HG02973 (cell line): ENCODE data around the gene SYNE1.
A peak's percentile ranks its signal among the peaks of the same experiment; 100 is the strongest.
"Not testable (repeated sequence)": the region's sequence is repeated elsewhere in the genome, so short reads cannot be mapped to it uniquely, and the experiment has no call there.

ENCODE experiments used
- ATAC-seq: cut with Tn5 transposase; IDR thresholded peaks from one replicate; pipeline ENCODE4 v1.9.1; 2021; ENCODE audit warnings: moderate library complexity; ENCODE audit not compliant: unreplicated experiment

Gene SYNE1, protein sequence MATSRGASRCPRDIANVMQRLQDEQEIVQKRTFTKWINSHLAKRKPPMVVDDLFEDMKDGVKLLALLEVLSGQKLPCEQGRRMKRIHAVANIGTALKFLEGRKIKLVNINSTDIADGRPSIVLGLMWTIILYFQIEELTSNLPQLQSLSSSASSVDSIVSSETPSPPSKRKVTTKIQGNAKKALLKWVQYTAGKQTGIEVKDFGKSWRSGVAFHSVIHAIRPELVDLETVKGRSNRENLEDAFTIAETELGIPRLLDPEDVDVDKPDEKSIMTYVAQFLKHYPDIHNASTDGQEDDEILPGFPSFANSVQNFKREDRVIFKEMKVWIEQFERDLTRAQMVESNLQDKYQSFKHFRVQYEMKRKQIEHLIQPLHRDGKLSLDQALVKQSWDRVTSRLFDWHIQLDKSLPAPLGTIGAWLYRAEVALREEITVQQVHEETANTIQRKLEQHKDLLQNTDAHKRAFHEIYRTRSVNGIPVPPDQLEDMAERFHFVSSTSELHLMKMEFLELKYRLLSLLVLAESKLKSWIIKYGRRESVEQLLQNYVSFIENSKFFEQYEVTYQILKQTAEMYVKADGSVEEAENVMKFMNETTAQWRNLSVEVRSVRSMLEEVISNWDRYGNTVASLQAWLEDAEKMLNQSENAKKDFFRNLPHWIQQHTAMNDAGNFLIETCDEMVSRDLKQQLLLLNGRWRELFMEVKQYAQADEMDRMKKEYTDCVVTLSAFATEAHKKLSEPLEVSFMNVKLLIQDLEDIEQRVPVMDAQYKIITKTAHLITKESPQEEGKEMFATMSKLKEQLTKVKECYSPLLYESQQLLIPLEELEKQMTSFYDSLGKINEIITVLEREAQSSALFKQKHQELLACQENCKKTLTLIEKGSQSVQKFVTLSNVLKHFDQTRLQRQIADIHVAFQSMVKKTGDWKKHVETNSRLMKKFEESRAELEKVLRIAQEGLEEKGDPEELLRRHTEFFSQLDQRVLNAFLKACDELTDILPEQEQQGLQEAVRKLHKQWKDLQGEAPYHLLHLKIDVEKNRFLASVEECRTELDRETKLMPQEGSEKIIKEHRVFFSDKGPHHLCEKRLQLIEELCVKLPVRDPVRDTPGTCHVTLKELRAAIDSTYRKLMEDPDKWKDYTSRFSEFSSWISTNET (N-terminal part only)

DNA sequence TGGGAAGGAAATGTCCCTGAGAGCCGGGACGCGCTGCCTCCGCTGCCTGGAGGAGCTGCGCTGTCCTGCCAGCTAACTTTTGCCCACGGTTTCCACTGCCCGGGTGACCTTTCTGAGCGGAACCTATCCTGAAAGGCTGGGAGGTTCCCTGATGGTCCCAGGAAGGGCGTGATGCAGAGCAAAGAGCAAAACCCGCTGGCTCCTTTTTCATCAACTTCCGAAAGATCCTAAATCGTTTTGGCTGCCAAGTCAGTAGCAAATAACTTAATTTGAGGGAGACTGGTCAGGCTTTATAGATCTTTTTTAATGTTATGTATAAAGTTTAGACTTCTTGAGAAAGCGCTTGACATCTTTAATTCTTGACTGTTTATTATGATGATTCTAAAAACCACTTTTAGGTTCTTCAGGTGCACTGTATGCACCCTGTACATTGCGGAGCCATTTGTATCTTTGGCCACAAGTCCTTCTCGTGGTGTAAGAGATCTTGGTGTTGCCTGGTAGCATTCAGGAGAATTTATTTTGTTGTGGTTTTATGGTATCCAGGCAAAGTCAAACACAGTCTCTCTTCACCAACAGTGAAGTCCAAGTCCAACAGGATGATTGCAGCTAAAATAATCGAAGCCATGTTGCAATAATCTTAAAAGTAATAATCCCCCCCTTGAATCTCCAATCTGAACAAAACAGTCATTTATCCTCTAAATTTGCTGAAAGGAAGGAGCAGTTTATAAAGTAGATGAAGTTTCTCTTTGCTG lies at the start of gene SYNE1:
Gene SYNE1, minus strand, starts transcription at position 67 of the 752 bp plus-strand sequence. CDS start 9,031 bp downstream, outside the sequence.
- ATAC-seq = no peak

DNA sequence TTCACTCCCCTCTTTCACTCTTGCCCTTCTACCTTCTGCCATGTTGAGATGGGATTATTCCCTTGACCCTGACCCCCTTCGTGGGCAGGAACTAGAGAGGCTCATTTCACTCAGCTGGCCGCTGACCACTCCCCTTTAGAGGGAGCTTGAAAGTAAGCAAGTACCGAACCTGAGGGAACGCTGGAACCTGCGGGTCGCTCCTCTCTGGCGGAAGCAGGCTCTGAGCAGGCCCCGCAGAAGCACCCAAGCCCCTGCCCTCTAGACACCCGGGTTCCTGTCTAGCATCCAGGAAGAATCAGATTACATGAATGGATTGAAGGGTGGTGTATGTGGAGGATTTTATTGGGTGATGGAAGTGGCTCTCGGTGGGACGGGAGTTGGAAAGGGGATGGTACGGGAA lies 48.7 kb upstream of the SYNE1 start:
- no peak for ATAC-seq

DNA sequence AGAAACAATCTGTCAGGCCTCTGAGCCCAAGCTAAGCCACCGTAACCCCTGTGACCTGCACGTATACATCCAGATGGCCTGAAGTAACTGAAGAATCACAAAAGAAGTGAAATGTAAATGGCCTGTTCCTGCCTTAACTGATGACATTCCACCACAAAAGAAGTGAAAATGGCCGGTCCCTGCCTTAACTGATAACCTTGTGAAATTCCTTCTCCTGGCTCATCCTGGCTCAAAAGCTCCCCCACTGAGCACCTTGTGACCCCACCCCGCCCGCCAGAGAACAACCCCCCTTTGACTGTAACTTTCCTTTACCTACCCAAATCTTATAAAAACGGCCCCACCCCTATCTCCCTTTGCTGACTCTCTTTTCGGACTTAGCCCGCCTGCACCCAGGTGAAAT lies 45.8 kb upstream of the SYNE1 start:
- ATAC-seq = not testable (repeated sequence)

DNA sequence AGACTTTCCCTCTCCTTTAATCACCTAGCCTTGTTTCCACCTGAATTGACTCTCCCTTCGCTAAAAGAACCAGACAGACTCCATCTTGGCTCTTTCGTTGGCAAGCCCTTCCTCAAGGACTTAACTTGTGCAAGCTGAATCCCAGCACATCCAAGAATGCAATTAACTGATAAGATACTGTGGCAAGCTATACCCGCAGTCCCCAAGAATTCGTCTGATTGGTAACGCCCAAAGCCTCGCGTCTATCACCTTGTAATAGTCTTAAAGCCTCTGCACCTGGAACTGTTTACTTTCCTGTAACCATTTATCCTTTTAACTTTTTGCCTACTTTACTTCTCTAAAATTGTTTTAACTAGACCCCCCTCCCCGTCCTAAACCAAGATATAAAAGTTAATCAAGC lies 45.0 kb upstream of the SYNE1 start:
- ATAC-seq = no peak

DNA sequence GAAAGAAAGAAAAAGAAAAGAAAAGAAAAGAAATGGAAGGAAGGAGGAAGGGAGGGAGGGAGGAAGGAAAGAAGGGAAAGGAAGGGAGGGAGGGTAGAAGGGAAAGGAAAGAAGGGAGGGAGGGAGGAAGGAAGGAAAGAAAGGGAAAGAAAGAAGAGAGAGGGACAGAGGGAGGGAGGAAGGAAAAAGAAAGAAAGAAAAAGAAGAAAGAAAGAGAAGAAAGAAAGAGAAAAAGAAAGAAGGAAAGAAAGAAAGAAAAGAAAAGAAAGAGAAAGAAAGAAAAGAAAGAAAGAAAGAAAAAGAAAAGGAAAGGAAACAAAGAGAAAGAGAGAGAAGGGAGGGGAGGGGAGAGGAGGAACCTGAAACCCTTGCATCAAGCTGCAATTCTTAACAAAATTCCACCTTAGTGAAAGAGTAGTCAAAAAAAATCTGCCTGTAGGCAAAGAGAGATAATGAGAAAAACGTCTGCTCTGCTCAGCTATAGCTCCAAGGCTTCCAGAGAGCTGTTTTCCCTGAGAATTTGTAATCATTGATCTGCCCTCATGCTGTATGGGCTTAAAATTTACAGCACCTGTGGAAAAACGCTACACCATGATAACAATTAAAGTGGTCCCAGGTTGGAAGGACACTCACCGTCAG lies 43.8 kb upstream of the SYNE1 start:
- ATAC-seq = no peak

DNA sequence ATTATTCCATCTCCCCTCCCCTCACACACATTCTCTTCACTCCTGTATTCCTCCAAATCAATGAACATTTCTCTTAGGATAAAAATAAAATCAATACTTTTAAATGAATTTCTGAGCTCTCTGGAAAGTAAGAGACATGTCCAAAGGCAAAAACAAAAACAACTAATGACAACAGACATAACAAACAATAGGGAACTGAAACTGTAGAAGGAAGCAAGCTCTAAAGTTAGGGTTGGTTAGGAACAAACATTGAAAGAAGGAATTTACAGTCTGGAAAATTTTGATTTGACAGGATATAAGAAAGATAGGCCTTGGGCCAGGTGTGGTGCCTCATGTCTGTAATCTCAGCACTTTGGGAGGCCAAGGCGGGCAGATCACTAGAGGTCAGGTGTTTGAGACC lies 43.0 kb upstream of the SYNE1 start:
- no peak for ATAC-seq

DNA sequence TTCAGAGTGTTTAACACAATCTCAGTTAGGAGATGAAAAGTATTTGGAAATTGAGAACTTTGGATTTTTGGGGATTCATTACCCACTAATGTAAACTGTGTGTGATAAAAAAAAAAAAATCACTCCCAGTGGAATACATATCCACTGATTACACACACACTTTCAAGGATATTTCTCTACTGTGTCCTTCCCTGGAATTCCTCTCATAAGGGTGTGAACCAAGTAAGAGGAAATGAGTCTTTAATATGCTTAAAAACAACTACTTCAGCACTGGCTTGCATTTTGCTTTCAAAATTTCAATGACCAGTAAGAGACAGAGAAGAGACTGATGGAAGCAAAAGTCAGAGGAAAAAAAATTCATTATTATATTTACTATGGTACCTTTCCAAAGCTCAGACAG lies 36.1 kb upstream of the SYNE1 start:
- ATAC-seq = no peak

DNA sequence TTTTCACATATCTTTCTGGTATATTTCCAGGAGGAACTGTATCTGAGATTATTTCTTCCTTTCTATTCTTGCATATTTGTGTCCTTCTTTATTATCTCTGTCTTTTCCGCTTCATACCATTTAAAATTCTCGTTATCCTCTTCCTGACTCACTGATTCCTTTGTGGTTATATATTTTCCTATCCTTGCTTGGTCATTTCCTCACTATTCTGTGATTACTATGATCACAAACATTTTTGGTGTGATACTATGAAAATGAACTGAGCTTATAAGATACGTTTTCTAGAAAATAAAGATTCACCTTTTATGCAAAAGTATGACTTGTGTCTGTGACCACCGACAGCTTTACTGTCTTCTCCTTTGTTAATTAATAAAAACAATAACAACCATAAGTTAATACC lies 34.0 kb upstream of the SYNE1 start:
- no peak for ATAC-seq

DNA sequence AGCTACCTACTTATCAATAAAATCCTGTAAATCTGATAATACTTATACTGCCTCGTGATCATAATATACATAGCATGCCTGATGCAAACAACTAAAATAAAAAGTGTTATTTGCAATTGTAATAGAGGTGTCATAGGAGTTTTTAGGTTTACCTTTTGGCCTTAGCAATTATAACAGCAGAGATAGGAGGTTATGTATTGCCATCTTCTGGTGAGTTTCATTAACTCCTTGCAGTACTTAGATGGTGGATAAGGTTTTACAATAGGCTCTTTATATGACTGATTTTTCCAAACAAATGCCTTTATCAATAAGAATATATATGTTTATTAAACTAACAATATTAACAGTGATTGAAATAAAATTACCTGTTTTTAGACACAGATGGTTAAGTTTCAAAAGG lies 32.7 kb upstream of the SYNE1 start:
- ATAC-seq = no peak

DNA sequence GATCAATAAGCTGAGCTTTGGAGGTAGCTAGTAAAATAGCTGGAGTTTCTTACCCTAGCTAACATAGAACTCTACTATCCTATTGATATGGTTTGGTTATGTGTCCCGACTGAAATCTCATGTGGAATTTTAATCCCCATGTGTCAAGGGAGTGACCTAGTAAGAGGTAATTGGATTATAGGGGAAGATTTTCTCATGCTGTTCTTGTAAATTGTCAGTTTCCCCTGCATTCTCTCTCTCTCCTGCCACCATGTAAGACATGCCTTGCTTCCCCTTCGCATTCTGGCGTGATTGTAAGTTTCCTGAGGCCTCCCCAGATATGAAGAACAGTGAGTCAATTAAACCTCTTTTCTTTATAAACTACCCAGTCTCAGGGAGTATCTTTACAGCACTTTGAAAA lies 24.6 kb upstream of the SYNE1 start:
- no peak for ATAC-seq

DNA sequence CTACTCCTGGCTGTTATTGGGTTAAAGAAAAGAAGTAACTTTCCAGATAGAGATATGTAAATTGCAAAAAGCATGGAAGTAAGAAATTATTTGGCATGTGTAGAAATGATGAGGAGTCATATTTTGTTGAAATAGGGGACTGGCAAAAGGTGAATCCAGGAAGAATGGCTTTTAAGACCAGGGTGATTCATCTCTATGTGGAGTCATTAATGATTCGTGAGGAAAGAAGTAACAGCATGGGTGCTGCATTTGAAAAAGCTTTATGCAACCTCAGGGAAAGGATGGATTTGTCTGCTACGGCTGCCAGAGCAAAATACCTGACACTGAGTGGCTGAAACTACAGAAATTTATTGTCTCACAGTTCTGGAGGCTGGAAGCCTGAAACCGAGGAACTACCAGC lies 14.8 kb upstream of the SYNE1 start:
- no peak for ATAC-seq

DNA sequence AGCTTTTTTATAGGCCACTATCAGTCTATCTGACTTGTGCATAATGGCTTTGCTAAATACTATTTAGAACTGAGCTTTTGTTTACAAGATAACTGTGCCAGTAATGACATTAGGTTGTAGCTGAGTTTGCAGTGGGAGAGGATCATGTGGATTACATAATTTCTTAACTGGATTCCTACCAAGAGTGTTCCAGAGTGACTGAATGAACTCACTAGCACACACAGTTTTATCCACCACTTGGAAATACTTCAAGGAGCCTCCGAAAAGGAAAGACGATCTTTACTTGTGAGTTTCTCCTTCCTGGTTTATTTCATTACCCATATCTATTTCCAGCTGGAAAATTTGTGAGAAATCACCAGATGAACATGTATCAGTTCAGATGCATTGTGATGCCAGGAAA lies 10.9 kb upstream of the SYNE1 start:
- no peak for ATAC-seq

DNA sequence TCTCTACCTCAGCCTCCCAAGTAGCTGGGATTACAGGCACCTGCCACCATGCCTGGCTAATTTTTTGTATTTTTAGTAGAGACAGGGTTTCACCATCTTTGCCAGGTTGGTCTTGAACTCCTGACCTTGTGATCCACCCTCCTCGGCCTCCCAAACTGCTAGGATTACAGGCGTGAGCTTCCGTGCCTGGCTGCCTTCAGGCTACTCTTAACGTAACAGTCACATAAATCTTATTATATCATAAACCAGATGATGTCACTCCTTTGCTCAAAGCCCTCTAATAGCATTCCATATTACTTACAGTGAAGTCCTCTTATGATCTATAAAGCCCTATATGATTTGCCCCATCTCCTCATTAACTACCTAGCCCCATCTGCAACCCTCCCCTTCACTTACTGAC lies 9.6 kb upstream of the SYNE1 start:
- ATAC-seq = not testable (repeated sequence)

DNA sequence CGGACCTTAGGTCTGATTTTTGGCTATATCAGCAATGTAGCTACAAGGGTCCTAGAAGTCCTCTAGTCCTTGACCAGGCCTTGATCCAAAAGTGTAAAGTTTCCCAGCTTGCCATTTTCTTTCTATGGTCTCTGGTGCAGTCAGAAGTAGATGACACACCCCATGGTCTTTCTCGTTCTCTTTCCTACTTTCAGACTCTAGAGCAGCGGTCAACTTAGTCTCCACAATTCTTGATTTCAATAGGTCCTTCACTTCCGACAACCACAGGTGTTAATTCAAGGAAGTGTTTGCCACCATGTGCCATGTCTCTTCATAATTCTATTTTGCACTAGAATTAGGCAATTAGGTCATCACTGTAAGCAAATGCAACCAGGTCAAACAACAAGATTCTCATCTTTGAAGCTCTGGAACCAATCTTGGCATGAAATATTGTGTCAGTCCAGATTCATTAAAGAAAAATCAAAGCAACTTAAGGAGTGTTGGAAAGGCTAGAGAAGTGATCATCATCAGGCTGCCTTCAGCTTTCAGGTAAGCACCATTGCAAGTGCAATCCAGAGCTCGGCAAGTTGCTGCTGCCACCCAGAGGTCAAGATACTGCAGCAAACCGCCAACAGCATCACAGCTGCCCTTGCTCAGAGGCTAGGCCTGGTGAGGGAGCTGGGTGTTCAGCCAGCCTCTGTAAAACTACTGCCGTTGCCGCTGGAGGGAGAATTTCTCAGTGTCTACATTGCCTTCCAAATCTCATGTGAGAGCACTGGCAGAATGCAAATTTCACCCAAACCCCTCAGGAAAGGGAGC lies 5.6 kb upstream of the SYNE1 start:
- ATAC-seq = peak; percentile 92

DNA sequence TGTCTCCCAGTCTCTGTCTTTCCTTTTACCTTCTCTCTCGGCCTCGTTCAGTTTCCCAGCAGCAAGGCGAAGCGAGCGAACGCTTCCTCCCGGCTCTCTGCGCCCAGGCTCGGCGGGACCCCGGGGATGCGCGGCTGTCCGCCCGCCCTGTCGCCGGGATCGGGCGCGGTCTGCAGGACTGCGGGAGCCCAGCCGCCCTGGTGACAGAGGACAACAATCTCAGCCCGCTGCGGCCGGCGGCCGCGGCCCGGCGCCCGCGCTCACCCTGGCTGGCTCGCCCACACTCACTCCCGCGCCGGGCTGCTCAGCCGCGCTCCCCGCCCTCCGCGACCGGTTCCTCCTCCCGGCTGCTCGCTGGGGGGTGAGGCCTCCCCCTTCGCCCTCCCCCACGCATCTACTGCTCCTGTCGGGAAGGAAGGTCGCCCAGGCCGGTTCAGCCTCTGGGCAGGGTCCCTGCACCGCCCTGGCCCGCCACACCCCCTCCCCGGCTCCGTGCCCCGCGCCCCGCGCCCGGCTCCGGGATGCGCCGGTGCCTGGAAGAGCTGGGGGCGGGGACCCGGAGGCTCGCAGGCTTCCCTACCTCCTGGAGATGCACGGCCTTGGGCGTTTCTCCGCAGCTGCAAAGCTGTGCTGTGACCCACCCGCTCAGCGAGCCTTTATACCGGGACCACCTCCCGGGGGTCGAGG lies 410 bp downstream of the SYNE1 start:
- ATAC-seq = peak; percentile 42

DNA sequence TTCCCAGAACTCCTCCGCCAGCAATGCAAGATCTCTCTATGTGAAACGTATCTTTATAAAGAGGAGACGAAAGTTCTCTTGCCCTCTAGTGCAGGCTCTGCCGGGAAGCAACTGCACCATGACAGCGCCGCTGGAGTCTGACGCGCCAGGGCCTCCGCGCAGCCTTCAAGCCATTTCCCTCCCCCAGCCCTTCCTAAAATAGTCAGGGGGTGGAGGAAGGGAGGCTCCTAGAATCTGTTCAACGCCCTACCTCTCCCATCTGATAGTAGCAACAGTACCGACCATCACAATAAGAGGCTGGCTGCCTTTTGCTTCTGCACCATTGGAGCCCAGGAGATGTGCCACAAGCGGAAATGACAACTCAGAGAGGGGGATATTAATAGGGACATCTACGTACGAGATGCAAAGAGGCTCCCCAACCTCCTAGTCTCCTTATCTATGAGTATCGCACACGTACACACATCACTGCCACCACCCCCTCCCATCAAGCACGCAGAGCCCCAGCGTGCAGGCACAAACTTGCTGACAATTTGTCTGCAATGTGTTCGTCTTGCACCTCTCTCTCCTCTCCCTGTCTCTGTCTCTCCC lies 1.0 kb downstream of the SYNE1 start:
- ATAC-seq = no peak

DNA sequence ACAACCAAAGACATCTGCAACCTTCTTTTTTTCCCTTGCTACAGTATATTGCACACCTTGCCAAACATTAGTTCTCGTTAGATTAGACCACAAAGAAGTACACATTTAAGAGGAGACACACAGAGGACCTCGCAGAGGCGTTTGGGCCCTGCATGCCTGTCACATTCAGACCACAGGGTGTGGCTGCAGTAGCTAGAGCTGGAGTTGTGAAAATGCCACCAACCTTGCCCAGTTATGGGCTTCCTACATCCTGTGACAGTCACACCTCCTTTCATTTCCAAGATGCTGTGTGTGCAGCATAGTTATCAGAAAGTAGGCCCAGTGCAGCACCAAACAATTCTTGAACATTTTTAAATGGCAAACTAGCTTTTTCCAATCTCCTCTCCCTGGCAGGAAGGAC lies 2.4 kb downstream of the SYNE1 start:
- peak; percentile 64 for ATAC-seq

DNA sequence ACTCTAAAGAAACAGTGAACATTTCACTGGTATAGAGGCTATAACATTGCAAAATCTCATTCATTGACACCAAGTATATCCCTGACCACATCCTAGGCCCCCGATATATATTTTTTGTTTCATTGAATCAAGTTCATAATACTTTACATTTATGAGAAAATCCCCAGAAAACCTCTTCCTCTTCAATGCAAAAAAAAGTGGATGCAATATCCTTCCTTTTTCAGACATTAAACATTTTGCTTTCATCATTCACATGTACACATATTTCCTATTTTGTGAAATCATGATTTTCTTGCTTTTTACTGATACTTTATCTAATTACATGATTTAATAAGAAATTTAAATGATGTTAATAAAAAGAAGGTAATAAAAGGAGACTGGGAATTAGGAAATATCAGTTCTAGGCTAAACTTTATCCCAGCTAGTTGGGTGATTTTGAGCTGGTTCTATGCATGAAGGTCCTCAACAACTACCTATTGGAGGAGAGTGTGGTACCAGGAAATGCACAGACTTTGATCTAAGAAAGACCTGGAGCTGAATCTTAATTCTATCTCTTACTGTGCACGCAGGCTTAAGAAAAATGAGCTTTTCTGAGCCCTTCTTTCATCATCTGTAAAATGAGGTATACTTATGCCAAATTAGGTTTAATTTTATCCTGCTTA lies 4.9 kb downstream of the SYNE1 start:
- no peak for ATAC-seq
